HG02884 (cell line): ENCODE data around the gene LTK.

Source experiments
- ATAC-seq: cut with Tn5 transposase; IDR thresholded peaks from one replicate; pipeline ENCODE4 v1.9.1; 2021; ENCODE audit warnings: mild to moderate bottlenecking, moderate library complexity; ENCODE audit not compliant: unreplicated experiment

Gene LTK

GRCh38 chr15:41513506-41514227 is at the start of gene LTK:
TSS of gene LTK (minus strand) at chr15:41513827. CDS start at chr15:41513709, 118 bp downstream.
- ATAC-seq, result no peak

DNA sequence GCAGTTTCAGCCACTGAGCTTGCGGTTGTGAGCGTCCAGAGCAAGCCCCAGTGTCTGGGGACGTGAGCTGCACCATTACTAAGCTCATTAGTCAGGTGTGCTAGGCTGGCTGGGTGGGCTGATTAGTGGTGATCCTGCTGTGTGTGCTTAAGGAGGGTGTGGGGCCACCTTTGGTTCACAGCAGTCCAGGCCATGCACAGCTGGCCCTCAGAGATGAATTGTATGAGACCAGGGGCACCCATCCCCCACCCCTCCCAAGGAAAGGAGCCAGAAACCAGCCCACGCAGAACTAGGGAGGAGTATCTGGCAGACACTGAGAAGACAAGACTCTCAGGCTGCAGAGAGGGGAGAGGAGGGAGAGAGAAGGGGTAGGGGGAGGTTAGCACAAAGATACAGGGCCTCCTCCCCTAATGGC is 49.2 kb upstream of the LTK start:
- no peak for ATAC-seq

- no peak for ATAC-seq
Observed at GRCh38 chr15:41562244-41562643, 48.6 kb upstream of the LTK start.

GRCh38 chr15:41561777-41562145 is 48.1 kb upstream of the LTK start:
- ATAC-seq, result no peak

GRCh38 chr15:41561104-41561776 is 47.6 kb upstream of the LTK start:
- no peak for ATAC-seq

GRCh38 chr15:41560572-41560874 is 46.9 kb upstream of the LTK start:
- no peak for ATAC-seq

DNA sequence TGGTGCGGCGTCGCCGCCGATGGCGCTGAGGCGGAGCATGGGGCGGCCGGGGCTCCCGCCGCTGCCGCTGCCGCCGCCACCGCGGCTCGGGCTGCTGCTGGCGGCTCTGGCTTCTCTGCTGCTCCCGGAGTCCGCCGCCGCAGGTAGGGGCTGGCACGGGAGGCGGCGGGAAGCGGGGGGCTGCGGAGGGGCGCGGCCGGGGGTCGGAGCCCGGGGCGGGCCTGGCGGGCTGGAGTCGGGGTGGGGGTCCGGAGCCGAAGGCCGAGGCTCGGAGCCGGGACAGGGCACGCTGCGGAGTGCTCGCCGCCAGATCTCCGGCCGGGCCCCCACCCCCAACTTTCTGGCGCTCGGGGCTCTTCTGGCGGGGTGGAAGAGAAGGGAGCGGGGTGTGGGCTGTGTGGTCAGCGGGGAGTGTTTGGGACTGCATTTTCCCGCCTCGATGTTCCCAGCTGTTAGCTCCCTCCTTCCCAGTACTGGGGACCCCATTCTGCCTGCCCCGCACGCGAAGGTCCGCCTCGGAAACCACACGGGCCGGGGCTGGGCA is 45.7 kb upstream of the LTK start:
- no peak for ATAC-seq

DNA sequence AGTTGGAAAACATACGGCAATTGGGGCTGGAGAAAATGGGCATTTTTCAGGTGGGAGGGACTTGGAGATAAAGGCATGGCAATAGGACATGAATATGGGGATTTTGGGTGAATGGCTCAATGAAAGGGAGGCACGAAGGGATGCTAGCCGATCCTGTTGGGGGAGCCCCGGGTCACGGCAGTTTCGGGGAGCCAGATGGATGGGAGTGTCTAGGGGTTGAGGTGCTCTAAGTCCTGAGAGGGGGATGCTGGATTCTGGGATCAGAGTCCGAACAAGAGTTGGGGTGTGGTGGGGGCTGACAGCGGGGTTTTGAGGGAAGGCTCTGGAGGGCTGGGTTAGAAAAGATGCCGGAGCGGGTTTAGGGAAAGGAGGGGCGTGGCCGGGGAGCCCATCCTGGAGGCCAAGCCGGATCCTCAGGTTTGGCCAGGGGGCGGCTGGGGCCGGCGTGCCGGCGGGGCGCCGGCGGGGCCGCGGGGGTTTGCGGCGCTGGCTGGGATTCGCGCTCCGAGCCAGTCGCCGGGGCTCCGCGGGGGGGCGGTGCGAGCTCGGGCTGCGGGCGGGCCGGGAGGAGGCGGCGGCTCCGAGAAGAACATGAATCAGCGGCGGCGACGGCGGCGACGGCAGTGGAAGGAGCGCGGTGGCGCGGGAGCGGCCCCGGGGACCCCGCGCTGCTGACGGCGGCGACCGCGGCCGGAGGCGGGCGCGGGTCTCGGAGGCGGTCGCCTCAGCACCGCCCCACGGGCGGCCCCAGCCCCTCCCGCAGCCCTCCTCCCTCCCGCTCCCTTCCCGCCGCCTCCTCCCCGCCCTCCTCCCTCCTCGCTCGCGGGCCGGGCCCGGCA is 45.0 kb upstream of the LTK start, which contains the start of gene TYRO3:
Gene TYRO3, plus strand, starts transcription at position 813 of the 839 bp plus-strand sequence. CDS start 46 bp downstream, outside the sequence.
- no peak for ATAC-seq

GRCh38 chr15:41557673-41558399 is 44.2 kb upstream of the LTK start:
- no peak for ATAC-seq

GRCh38 chr15:41556677-41557076 is 43.0 kb upstream of the LTK start:
- ATAC-seq, result no peak

DNA sequence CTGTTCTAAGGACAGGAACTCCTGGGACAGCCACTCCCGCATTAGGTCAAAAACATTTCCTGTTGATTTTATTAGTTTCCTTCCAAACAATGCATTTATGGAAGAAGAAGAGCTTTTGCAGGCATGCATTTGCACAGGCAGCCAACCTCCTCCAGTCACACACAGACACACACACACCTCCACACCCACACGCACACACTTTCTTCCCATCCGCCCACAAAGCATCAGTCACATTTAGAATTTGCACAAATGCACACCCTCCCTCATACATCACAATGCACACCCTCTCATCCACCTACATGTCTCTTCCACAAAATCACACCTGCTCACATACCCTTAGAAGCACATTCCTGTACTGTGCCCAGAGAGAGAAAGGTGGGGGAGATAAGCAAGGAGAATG is 41.3 kb upstream of the LTK start:
- ATAC-seq, result no peak

- no peak for ATAC-seq
Observed at GRCh38 chr15:41554343-41554742, 40.7 kb upstream of the LTK start.

DNA sequence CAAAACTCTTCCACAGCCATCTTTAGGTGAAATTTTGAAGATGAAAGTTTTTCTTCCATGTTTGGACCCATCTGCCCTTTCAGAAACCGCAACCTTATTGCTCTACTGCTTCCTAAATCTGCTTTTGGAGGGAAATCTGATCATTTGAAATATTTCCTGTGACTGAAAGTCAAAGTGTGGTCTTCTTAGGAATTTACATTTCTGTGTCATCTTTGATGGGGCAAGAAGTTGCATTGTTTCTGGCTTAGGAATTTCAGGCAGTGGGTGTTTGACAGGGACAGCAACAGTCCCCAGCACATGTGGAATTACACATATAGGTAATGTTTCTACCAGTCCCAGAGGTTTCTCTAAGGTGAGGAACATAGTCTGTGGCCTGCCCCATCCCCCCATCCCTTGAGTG is 40.1 kb upstream of the LTK start:
- ATAC-seq, result no peak

- ATAC-seq, result no peak
Observed at GRCh38 chr15:41550066-41550775, 36.6 kb upstream of the LTK start.

DNA sequence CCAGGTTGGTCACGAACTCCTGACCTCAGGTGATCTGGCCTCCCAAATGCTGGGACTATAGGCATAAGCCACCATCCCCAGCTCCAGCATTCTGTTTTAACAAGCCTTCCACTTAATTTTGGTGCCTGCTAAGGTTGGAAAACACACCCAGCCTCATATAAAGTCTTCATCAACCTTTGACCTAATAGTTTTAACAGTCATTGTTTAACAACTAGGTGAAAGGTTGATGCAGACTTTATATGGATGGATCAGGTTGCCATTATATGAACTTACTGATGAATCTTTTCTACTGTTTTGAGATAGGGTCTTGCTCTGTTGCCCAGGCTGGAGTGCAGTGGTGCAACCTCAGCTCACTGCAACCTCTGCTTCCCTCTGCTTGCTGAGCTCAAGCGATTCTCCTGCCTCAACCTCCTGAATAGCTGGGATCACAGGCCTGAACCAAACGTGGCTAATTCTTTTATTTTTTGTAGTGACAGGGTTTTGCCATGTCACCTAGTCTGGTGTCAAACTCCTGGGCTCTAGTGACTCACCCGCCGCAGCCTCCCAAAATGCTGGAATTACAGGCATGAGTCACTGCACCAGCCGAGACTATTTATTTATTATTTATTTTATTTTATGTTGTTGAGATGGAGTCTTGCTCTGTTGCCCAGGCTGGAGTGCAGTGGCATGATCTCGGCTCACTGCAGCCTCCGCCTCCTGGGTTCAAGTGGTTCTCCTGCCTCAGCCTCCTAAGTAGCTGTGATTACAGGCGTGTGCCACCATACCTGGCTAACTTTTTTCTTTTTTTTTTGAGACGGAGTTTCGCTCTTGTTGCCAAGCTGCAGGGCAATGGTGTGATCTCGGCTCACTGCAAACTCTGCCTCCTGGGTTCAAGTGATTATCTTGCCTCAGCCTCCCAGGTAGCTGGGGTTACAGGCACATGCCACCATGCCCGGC is 33.5 kb upstream of the LTK start:
- ATAC-seq, result no peak

- no peak for ATAC-seq
Observed at GRCh38 chr15:41545218-41545617, 31.6 kb upstream of the LTK start.

DNA sequence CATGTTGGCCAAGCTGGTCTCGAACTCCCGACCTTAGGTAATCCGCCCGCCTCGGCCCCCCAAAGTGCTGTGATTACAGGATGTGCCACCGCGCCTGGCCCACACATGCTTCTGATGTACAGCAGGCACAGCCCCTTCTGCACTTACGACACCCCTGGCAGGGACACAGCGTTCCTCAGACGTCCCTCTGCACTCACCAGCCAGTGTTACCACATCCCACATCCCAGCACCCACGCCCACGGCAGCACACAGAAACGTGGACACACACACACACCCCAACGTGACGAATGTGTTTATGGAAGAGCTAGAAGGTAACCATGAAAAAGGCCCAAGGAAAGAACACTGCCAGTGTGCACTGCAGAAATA is 31.0 kb upstream of the LTK start:
- no peak for ATAC-seq

DNA sequence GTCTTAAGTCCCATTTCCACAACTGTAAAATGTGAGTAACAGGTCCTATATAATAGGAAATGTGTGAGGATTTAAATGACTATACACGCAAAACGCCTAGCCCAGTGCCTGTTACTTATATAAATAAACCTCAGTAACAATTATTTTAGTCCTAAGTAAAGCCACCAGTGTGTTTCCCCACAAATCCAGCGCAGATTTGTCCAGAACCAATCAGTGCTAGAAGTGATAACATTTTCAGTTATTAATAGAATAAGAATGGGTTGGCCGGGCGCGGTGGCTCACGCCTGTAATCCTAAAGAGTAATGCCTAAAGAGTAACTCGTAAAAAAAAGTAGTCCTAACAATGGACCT is 29.9 kb upstream of the LTK start:
- no peak for ATAC-seq

- ATAC-seq, result no peak
Observed at GRCh38 chr15:41536866-41537265, 23.2 kb upstream of the LTK start.
